ENCODE measurements around the gene FOCAD.

FOCAD gene

DNA sequence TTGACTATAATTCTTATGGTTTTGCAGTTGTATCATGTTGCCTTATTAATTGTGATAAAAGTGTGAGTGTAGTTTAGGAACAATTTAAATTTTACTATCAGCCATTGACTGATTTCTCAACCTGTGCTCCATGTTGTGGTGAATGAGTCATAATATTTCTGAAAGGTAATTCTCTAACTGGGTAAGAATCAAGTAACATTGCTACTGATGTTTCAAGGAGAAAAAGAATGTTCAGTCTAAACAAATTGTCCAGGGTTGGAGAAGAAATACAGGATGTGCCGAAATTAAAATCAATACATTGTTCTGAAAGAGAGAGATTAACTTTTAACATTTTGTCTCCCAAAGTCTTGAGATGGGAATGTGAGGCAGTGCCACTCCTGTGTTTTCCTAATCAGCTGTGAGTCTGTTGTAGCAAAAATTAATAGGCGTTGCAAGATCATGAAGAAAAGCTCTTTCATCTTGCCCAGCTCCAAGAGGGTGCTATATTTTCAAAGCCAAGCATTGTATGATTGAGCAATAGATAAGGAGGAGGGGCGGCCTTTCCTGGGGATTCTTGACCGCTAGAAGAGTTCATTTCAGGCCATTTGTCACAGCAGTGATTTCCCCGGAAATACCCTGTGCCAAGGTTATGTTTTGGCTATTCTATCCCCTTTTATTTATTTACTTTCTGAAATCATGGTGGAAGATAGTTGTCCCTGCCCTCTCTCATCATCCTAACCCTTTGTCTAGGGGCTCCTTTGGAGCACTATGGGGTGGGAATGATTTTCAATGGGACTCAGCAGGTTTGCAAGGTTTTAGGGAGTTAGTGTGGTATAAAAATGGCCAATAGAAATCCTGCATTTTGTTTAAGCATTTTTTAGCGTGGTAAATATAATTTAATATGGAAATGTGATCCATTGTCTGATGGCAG is 151.6 kb downstream of the FOCAD start:
- TF ChIP-seq CEBPB (IDR thresholded peaks at IDR 0.05) = peak; percentile 94
- TF ChIP-seq, protein P1, sequence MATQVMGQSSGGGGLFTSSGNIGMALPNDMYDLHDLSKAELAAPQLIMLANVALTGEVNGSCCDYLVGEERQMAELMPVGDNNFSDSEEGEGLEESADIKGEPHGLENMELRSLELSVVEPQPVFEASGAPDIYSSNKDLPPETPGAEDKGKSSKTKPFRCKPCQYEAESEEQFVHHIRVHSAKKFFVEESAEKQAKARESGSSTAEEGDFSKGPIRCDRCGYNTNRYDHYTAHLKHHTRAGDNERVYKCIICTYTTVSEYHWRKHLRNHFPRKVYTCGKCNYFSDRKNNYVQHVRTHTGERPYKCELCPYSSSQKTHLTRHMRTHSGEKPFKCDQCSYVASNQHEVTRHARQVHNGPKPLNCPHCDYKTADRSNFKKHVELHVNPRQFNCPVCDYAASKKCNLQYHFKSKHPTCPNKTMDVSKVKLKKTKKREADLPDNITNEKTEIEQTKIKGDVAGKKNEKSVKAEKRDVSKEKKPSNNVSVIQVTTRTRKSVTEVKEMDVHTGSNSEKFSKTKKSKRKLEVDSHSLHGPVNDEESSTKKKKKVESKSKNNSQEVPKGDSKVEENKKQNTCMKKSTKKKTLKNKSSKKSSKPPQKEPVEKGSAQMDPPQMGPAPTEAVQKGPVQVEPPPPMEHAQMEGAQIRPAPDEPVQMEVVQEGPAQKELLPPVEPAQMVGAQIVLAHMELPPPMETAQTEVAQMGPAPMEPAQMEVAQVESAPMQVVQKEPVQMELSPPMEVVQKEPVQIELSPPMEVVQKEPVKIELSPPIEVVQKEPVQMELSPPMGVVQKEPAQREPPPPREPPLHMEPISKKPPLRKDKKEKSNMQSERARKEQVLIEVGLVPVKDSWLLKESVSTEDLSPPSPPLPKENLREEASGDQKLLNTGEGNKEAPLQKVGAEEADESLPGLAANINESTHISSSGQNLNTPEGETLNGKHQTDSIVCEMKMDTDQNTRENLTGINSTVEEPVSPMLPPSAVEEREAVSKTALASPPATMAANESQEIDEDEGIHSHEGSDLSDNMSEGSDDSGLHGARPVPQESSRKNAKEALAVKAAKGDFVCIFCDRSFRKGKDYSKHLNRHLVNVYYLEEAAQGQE (IDR thresholded peaks at IDR 0.05; ENCODE audit: low read depth) = no peak

DNA sequence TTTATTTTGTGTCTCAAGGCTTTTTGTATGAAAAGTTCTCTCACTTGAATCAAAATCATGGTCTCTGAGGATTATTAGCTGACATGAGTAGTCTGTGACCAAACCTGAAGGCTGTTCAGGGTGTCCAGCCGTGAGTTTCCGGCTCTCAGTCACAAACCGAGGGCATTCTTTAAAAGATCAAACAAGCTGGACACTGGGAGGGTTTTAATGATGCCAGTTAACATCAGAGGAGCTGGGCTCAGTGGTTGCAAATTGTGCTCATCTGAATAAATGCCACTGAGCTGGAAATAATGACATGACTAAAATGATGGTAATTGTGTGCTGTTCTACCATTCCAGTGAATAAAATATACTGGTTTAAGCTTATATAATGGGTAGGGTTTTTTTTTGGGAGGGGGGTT is 153.1 kb downstream of the FOCAD start:
- TF ChIP-seq YY1 (IDR thresholded peaks at IDR 0.05; ENCODE audit: low read depth) = no peak
- no peak for TF ChIP-seq TCF12 (IDR thresholded peaks at IDR 0.05; ENCODE audit: low read depth)
- TF ChIP-seq, protein P1 (IDR thresholded peaks at IDR 0.05; ENCODE audit: low read depth) = no peak
- TF ChIP-seq CREB1 (IDR thresholded peaks at IDR 0.05; ENCODE audit: low read depth) = no peak
- TF ChIP-seq RAD21 (IDR thresholded peaks at IDR 0.05; ENCODE audit: low read depth) = no peak
- TF ChIP-seq ZBTB7A (IDR thresholded peaks at IDR 0.05; ENCODE audit: low read depth) = no peak
- TF ChIP-seq CEBPB (IDR thresholded peaks at IDR 0.05) = no peak
- TF ChIP-seq, protein P2, sequence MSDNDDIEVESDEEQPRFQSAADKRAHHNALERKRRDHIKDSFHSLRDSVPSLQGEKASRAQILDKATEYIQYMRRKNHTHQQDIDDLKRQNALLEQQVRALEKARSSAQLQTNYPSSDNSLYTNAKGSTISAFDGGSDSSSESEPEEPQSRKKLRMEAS (IDR thresholded peaks at IDR 0.05) = no peak
- no peak for TF ChIP-seq EP300 (IDR thresholded peaks at IDR 0.05; ENCODE audit: borderline replicate concordance)

DNA sequence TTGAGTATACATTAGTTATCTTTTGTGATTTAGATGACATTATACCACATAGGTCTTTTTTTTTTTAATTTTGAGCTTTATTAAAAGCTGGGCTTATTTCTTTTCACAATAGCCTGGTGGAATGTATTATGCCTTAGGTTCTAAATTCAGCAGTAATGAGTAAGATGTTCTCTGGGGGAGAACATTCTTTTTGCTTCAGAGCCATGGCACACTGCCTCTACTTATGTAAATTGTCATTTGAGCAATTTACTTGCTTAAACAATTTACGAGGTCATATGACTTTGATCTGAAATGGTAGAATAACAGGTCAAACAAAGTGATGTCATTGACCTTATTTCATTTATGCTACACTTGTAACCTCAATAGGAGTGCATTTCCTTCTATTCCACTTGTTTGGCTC is 154.2 kb downstream of the FOCAD start:
- TF ChIP-seq FOXM1 (IDR thresholded peaks at IDR 0.05; ENCODE audit: borderline replicate concordance, low read depth) (no peak), CREB1 (IDR thresholded peaks at IDR 0.05; ENCODE audit: low read depth) (no peak), TEAD4 (IDR thresholded peaks at IDR 0.05) (no peak), TAF1 (IDR thresholded peaks at IDR 0.05; ENCODE audit: low read depth) (no peak), YY1 (IDR thresholded peaks at IDR 0.05; ENCODE audit: low read depth) (no peak), TCF12 (IDR thresholded peaks at IDR 0.05; ENCODE audit: low read depth) (no peak), ZBTB7A (IDR thresholded peaks at IDR 0.05; ENCODE audit: low read depth) (no peak), NFIC (IDR thresholded peaks at IDR 0.05) (no peak), CEBPB (IDR thresholded peaks at IDR 0.05) (no peak), EP300 (IDR thresholded peaks at IDR 0.05; ENCODE audit: borderline replicate concordance) (no peak), RAD21 (IDR thresholded peaks at IDR 0.05; ENCODE audit: low read depth) (no peak), EGR1 (IDR thresholded peaks at IDR 0.05) (no peak)
- TF ChIP-seq, protein P1 (IDR thresholded peaks at IDR 0.05; ENCODE audit: low read depth) = no peak
- TF ChIP-seq, protein P2 (IDR thresholded peaks at IDR 0.05) = no peak
- TF ChIP-seq, protein P3, sequence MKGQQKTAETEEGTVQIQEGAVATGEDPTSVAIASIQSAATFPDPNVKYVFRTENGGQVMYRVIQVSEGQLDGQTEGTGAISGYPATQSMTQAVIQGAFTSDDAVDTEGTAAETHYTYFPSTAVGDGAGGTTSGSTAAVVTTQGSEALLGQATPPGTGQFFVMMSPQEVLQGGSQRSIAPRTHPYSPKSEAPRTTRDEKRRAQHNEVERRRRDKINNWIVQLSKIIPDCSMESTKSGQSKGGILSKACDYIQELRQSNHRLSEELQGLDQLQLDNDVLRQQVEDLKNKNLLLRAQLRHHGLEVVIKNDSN (IDR thresholded peaks at IDR 0.05) = no peak

DNA sequence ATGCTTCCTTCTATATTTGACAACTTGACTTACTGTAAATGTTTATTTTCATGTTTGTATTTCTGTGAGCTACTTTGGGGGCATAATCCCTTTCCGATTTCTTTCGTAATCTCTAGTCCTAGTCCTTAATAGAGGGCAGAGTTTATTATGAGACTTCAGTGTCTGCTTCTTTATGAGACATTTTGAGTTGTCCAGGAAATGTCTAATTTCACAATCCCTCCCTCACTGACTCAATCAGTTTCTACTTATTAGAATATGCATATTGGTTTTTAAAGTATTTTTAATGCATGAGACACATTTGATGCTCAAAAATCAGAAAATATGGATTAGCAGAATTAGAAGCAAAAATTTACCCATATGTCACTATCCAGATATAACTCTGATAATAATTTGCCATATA is 160.9 kb downstream of the FOCAD start:
- TF ChIP-seq, protein P1 (IDR thresholded peaks at IDR 0.05; ENCODE audit: low read depth) = no peak
- TF ChIP-seq RAD21 (IDR thresholded peaks at IDR 0.05; ENCODE audit: low read depth) = no peak
- TF ChIP-seq, protein P2 (IDR thresholded peaks at IDR 0.05) = no peak
- no peak for TF ChIP-seq CEBPB (IDR thresholded peaks at IDR 0.05)
- TF ChIP-seq, protein P3 (IDR thresholded peaks at IDR 0.05) = no peak
- TF ChIP-seq EP300 (IDR thresholded peaks at IDR 0.05; ENCODE audit: borderline replicate concordance) = no peak
- no peak for TF ChIP-seq EGR1 (IDR thresholded peaks at IDR 0.05)
- no peak for TF ChIP-seq NFIC (IDR thresholded peaks at IDR 0.05)
- TF ChIP-seq ZBTB7A (IDR thresholded peaks at IDR 0.05; ENCODE audit: low read depth) = no peak
- TF ChIP-seq TEAD4 (IDR thresholded peaks at IDR 0.05) = no peak
- no peak for TF ChIP-seq TAF1 (IDR thresholded peaks at IDR 0.05; ENCODE audit: low read depth)
- no peak for TF ChIP-seq CREB1 (IDR thresholded peaks at IDR 0.05; ENCODE audit: low read depth)
- no peak for TF ChIP-seq TCF12 (IDR thresholded peaks at IDR 0.05; ENCODE audit: low read depth)
- TF ChIP-seq FOXM1 (IDR thresholded peaks at IDR 0.05; ENCODE audit: borderline replicate concordance, low read depth) = no peak

Measured in Ishikawa (cell line).